HG03432 (cell line): ENCODE measurements around the gene HIPK4.
"Not testable (repeated sequence)": the region's sequence is repeated elsewhere in the genome, so short reads cannot be mapped to it uniquely, and the experiment has no call there.

Source experiments
- ATAC-seq: cut with Tn5 transposase; IDR thresholded peaks from one replicate; pipeline ENCODE4 v1.9.1; 2021; ENCODE audit warnings: mild to moderate bottlenecking, moderate library complexity; ENCODE audit not compliant: unreplicated experiment

Gene HIPK4

DNA sequence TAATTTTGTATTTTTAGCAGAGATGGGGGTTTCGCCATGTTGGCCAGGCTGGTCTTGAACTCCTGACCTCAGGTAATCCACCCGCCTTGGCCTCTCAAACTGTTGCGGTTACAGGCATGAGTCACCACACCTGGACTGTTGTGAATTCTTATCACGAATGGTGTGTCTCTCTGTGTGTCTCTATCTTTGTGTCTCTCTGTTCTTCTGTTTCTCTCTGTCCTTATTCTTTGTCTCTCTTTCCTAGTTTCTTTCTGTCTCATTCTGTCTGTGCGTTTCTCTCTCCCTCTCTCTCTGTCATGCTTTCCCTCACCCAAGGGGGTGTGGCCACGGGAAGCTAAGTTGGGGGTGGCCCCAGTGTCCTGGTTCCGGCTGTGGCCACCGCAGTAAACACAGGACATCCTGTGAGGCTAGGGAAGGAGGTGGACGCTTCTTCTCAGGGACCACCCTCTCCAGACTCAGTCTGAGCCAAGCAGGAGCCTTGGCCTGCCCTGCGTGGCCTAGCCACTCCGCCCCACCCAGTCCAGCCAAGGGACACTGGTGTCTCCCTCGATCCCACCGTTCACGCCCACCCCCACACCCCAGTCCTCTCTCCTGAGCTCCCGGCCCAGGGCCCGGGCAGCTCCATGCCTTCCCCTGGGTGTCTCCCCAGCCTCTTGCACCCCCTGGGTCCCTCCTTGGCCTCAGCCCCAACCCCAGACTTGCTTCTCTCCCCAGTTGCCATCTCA lies 27.1 kb upstream of the HIPK4 start:
- ATAC-seq, result no peak

DNA sequence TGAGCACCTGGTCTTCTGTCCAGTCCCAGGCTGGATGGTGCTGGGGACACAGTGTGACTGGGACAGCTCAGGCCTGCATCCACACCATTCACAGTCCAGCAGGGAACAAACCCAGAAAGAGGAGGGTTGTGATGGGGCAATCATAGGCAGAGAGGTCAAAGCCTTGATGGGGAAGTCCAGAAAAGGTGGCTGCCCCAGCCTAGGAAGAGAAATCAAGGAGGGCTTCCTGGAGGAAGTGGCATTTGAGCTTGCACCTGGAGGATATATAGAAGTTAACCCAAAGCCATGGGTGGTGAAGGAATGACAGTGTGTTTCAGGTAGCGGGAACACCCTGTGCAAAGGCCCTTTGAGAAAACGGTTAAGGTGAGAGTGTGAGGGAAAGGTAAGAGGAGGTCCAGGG lies 25.8 kb upstream of the HIPK4 start:
- no peak for ATAC-seq

DNA sequence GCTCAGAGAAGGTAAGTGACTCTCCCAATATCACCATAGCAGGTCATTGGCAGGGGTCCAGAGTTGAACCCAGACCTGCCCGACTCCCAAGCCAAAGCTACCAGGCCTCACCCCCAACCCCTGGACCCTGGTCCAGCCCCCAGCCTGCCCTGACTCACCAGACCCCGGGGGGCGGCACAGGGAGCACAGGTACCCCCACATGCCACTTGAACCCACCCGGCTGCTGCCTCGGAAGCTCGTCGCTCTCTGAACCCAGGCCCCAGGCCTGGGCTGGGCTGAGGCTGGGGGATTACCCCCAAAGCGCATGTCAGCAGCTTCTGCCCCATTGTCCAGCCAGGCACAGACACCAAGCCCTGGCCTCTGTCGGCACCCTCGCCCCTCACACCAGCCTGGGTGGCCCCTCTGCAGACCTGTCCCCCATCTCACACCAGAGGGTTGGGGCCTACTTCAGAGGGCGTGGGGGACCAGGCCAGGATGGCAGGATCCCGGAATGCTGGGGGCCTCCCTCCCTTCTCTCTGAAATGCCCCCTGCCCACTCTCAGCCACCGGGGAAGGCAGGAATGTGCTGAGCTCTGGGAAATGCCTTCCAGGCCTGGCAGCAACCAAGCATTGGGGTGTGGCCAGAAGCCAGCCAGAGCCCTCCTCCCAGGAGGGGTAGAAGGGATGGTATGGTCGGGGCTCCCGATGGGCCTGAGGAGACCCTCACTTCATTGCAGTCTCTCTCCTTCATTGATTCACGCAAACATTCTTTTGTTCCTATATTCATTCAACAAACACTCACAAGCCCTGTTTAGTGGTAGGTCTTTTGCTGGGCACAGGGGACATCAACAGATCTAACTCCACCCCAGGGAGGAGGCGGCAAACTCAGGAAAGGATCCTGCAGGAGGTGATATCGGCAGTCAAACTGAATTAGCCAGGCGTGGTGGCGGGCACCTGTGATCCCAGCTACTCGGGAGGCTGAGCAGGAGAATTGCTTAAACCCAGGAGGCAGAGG lies 24.9 kb upstream of the HIPK4 start:
- no peak for ATAC-seq

DNA sequence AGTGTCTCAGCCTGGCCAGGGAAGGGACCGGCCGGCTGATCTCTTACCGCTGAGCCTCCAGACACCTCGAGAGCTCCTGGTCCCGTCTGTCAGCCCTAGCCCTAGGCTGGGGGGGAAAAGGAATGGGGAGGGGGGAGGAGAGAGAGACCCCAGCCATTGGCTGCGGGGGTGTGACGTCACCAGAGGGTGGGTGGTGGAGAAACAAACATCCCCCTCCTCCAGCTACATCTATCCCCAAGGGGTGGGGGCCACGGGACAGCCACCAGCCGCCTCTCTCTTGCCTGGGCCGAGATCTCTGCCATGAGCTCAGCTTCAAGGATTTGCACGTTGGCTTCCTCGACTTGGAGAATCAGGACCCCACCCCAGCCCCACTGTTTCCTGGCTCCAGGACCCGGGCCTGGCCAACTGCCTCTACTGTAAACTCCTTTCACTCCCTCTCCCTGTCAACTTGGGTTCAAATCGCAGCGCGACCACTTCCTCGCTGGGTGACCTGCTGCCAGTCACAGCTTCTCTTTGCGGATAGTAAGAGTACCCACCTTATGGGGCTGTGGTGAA lies 23.4 kb upstream of the HIPK4 start, which contains the start of gene PRX:
TSS of gene PRX (minus strand) at position 88 of the 555 bp plus-strand sequence. CDS start 5,446 bp downstream, outside the sequence.
- ATAC-seq, result no peak

DNA sequence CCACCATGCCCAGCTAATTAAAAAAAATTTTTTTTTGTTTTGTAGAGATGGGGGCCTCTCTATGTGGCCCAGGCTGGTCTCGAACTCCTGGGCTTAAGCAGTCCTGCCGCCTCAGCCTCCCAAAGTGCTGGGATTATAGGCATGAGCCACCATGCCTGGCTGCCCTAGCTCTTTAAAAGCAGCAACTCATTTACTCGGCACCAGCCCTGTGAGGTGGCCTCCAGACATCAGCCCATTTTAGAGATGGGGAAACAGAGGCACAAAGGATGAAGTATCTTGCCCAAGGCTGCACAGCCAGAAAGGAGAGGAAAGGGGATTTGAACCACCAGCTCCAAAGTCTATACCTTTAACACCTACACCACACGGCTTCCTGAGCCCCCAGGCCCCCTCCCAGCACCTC lies 22.9 kb upstream of the HIPK4 start:
- ATAC-seq, result no peak

DNA sequence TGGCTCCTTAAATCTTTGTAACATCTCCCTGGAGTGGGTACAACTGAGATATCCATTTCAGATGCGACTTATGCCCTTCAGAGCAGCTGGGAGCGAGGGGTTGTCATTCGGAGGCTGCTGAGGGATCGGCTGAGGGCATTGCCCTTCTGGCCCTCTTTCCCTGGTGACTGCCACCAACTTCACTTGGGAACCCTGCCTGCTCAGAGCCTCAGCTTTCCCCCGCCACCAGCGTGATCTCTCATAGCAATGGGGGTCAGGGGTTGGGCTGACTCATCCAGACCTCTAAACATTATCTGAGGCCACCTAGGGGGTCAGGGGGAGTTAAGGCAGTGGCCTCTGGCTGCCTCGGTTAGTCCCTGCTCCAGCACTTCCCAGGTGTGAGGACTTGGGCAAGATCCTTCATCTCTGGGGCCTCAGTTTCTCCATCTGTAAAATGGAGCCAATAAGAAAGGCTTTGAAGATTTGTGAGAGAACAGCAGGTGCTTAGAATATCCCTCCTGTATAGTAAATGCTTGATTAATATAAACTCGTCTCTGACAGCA lies 22.0 kb upstream of the HIPK4 start:
- ATAC-seq, result no peak

DNA sequence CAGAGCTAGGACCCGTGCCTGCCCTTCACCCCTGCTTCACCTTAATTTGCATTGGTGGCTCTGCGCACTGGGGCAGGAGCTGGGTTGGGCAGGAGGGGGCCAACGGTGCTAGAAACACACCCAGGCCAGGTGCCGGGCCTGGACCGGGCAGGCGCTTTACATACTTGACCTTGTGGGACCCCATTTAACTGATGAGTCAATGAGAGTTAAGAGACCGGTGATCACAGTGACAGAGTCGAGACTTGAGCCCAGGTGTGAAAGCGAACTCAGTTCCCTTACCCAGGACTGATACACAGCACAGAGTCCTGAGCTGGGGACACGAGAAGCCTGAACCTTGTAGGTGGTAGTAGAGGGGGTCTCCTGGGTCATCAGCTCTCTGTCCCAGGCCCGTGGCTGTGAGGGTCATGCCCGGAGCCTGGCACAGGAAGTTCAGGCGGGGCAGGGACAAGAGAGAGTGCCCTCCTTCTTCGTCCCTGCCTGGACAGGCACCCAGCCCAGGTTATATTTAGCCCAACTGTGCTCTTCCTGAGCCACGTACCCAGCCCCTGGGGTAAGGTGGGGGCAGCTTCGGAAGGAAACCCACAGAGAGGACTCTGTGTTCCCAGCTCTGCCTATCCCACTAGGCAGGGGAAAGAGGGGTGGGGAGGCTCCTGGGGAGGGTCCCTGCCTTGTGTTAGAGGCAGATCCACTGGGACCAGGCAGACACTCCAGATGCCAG lies 21.3 kb upstream of the HIPK4 start:
- no peak for ATAC-seq

DNA sequence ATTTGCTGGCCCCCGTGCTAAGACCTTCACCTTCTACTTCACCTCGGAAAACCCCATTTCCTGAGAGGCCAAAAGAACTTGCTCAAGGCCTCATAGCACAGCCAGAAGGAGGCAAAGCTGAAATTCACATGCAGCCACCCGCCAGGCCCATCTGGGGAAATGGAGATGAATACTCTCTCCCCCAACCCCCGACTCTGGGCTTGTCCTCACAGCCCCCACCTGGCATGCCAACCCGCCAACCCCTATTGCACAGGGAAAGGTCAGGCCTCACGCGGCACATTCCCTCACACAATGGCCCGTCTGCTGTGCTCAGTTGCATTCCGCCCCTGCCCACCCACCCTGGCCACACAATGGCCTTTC lies 20.0 kb upstream of the HIPK4 start:
- no peak for ATAC-seq

DNA sequence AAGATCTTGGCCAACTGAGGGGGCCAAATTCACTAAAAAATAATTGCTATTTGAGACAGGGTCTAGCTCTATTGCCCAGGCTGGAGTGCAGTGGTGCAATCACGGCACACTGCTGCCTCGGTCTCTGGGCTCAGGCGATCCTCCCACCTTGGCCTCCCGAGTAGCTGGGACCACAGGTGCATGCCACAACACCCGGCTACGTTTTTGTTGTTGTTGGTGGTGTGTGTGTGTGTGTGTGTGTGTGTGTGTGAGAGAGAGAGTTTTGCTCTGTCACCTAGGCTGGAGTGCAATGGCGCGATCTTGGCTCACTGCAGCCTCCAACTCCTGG lies 18.6 kb upstream of the HIPK4 start:
- ATAC-seq, result not testable (repeated sequence)

DNA sequence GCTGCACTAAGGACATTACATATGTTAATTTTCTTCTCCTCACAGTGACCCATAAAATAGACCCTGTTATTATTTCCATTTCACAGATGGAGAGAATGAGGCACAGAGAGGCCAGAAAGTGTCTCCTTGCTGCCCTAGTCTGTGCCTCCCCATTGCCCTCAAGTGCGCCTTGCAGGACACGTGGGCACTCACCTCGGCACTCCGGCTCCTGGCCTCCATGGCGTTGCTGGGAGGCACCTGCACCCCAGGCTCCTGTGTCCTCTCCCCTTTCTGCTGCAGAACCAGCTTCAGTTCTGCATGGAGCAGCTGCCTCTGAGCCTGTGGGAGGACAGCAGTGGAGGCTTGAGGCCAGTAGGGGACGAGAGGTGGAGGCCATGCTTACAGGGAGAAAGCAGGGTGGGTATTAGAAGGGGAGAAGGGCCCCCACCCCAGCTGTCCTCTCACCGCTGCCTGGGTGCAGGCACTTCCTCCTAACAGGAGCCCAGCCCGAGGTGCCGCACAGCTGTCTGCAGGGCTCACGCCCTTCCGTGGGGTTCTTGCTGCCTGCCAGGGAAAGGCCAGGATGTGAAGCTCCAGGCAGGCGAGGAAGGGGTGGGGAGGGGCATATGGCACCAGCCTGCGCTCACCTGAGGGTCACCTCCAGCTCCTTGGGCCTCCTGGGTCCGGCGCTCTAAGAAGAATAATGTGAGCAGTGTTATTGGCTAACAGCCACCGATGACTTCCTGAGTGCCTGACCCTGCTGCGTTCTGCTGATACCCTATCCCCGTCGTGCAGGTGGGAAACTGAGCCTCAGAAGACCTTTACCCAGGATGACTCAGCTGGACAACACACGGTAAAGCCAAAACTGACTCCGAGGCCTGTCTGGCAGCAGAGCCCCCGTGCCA lies 18.0 kb upstream of the HIPK4 start:
- ATAC-seq, result no peak

DNA sequence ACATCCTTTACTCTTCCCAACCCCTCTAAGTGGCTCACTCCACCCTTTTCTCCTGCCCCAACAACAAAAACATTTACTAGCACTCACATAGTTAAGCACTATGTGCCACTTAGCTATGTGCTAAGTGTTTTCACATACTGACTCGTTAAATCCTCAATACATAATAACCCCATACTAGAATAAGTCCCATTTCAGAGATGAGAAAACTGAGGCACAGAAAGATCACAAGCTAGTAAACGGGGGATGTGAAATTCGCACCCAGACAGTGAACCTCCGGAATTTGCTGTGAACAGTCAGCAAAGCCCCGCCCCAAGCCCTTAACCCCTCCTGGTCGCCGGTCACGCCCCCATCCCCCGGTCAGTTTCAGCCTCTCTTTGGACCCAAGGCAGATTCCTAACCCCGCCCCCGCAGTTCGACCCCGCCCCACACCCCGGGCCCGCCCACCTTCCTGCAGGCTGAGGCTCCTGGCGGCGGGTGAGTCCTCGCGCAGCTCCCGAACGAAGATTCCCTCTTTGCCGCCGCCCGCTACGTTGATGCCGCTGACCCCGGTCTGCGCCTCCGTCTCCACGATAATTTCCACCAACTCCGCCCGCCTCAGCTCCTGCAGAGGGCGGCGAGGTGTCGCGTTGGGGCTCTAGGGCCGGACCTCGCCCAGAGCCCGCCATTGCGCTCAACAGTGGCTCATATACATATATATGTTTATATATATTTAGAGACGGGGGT lies 13.4 kb upstream of the HIPK4 start:
- ATAC-seq, result peak; percentile 77

DNA sequence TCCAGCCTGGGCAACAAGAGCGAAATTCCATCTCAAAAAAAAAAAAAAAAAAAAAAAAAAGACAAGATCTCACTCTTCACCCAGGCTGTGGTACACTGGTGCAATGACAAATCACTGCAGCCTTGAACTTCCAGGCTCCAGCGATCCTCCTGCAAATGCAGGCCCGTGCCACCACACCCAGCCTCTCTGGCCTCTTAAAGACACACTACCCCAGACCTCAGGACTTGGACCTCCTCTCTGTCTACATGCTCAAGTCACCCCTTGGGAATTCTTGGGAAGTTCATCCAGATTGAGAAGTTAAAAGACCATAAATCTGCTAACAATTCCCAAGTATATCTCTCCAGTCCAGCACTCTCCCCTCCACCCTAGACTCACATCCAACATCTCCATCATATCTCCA lies 10.6 kb upstream of the HIPK4 start:
- ATAC-seq, result no peak

DNA sequence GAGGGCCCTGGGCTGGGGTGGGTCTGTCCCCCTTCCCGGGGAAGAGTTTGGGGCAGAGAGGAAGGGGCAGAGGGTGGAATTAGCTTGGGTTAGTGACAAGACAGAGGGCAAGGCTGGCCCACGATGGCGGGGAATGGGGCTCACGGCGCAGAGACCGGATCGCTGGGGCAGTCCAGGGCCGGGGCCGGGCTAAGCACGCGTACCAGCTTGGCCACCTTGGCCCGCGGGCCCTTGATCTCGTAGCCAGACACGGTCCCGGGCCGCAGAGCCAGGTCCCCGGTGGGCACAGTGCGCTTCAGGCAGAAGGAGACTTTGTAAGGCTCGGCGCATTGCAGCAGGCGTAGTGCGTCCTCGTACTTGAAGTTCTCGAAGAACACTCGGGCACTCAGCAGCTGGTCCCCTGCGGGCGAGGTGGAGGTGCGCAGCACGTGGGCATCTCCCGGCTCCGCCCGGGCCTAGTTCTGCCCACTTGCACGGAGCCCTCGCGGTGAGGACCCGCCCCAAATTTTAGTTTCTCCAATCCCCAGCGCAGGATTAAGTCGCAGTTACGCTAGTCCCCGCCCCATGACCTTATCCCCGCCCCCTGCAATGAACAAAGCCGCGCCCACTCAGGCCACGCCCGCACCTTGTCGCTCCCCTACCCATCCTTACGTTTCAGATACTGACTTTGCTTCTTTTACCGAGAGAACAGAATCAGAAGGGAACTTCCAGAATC lies 8.6 kb upstream of the HIPK4 start:
- ATAC-seq, result no peak

DNA sequence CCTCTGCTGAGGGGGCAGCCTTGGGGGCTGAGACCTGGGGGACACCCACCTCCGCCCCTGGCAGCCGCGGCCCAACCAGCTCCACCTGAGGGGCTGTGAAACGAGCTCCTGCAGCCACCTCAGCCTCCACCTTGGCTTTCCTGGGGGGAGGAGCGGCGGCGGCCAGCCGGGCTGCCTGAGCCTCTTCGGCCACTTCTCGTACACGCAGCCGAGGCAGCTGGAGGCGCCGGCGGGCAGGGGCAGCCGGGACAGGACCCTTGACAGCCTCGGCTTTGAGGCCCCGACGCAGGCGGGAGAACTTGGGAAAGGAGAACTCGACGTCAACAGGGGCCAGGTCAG lies 7.6 kb upstream of the HIPK4 start:
- ATAC-seq, result no peak

DNA sequence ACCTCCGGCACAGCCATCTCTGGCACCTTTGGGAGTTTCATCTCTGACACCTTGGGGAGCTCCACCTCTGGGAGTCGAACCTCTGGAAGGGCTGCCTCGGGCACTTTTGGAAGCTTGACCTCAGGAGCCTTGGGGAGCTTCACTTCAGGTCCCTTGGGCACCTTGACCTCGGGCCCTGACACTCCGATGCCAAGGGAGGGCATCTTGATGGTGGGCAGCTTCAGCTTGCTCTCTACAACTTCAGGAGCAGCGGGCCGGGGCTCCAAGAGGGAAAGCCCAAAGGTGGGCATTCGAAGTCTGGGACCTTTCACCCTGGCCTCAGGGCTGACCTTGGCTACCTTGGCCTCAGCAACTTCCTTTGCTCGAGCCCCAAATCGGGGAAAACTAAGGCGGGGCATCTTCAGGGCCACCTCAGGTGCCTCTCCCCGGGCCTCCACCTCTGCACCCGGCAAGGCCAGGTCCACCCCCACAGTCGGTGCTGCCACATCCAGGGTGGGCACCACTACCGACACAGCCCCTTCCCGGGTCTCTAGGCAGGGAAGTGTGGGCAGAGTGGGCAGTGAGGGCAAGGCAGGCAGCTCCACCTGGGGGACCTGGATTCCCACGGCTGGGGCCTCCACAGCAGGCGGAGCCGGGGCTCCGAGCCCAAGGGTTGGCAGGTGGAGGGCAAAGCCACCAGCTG lies 7.0 kb upstream of the HIPK4 start:
- ATAC-seq, result no peak

DNA sequence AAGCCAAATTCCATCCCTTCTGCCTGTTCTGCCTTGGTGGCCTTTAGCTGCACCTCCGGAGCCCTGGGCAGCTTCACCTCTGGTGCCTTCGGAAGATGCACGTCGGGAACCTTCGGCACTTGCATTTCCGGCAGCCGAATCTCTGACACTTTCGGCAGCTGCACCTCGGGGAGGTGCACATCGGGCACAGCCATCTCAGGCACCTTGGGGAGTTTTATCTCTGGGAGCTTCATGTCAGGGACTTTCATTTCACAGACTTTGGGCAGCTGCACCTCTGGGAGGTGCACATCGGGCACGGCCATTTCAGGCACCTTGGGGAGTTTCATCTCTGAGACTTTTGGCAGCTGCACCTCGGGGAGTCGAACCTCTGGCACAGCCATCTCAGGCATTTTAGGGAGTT lies 6.0 kb upstream of the HIPK4 start:
- ATAC-seq, result no peak

DNA sequence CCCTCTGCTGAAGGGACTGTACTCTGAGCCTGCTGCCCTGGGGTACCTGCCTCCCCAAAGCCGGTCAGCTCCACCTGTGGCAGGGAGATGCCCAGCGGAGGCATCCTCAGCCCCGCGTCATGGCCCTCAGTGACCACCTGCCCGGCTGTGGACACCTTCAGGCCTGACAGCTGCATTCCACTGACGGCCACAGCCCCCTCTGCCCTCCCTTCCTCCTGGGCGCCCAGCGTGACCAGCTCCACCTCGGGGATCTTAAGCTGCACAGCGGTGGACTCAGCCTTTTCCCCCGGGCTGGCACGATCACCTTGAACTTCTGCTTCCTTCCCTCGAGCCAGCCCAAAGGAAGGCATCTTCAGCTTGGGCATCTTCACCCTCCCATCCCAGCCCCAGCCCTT lies 4.8 kb upstream of the HIPK4 start:
- ATAC-seq, result no peak
